ENCODE results near the gene MACO1. TPM values are rescaled to one million over a fixed set of nuclear protein-coding genes. Genes with fewer than 3 reads are reported as not detected.
"Not testable (repeated sequence)": the region's sequence is repeated elsewhere in the genome, so short reads cannot be mapped to it uniquely, and the experiment has no call there.

Gene MACO1
- total RNA-seq, 1 experiment from 2014 or later: 16.3 TPM

- peaks cover 10% of the 10 kb centered on the region for H3K27me3 Mint-ChIP-seq (ENCODE audit: low read depth)
Measured at GRCh38 chr1:25417280-25417679, 13.4 kb upstream of the MACO1 start.

DNA sequence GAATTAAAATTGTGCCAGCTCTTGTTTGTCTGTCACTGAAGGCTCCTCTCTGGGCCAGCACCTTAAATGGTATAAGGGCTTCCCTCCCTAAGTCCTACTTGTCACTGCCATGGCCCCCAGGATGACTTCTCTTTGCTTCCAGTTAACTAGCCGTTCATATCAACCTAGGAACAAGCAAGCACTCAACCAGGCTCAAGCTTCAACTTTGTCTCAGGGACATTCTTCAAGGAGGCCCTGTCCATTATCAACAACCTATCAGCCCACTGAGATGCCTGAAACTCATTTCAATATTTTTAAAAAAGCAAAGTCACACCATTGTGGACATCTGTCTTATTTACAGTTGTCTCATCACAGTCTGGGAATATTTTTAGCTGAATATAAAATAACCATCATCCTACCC is 11.4 kb upstream of the MACO1 start:
- H2BK5ac ChIP-seq (ENCODE audit: insufficient read length, low read length); DNase-seq; H3K27me3 ChIP-seq (ENCODE audit: insufficient read depth, low read length); H3T11ph ChIP-seq (ENCODE audit: low read length); H3K9ac ChIP-seq (ENCODE audit: extremely low read depth, insufficient read length, low read length); H3K27ac ChIP-seq (ENCODE audit: insufficient read length, low read depth, low read length); H4K8ac ChIP-seq (replicated peaks; ENCODE audit: insufficient read length, low read depth, low read length); H4K5ac ChIP-seq (ENCODE audit: insufficient read length, low read depth, low read length); H2AFZ ChIP-seq (ENCODE audit: low read length); H3K79me2 ChIP-seq (ENCODE audit: insufficient read depth, low read length); H3K23me2 ChIP-seq (ENCODE audit: insufficient read length, low read depth, low read length, poor library complexity, severe bottlenecking); H3K14ac ChIP-seq (ENCODE audit: insufficient read depth, low read length); H3K4me3 Mint-ChIP-seq; H3K4me1 ChIP-seq (ENCODE audit: insufficient read depth, low read length); H3K9me3 Mint-ChIP-seq; H3K79me1 ChIP-seq (ENCODE audit: insufficient read depth, low read depth, low read length, poor library complexity, severe bottlenecking); H3K18ac ChIP-seq (ENCODE audit: insufficient read length, low read depth, low read length); H3K36me3 Mint-ChIP-seq (ENCODE audit: insufficient read depth in 1 of 3, low read depth in 3 of 3); H3K27ac Mint-ChIP-seq; H4K91ac ChIP-seq (ENCODE audit: insufficient read length, low read depth, low read length); H2BK12ac ChIP-seq (ENCODE audit: insufficient read length, low read depth, low read length); H3K56ac ChIP-seq (ENCODE audit: insufficient read length, low read depth, low read length); H3K4ac ChIP-seq (ENCODE audit: low read depth, low read length); H3K23ac ChIP-seq (ENCODE audit: insufficient read length, low read depth, low read length); H2BK20ac ChIP-seq (ENCODE audit: low read depth, low read length, poor library complexity, severe bottlenecking); H2BK120ac ChIP-seq (ENCODE audit: low read depth, low read length, poor library complexity, severe bottlenecking); H2AK5ac ChIP-seq (ENCODE audit: insufficient read length, low read length); H3K4me2 ChIP-seq (ENCODE audit: insufficient read depth, insufficient read length, low read length); H3K9me3 ChIP-seq (ENCODE audit: control insufficient read depth, low read depth, low read length); H4K20me1 ChIP-seq (ENCODE audit: control insufficient read depth, insufficient read depth, insufficient read length); H2BK15ac ChIP-seq (ENCODE audit: low read depth, low read length): not testable (repeated sequence)
- peaks cover 13 to 22% of the 10 kb centered on the region in 2 experiments for H3K4me1 Mint-ChIP-seq
- no CpG with 5 or more reads among the region's 1 CpG for WGBS (ENCODE audit: extremely low coverage, insufficient read length, low lambda C conversion rate)
- peaks cover 28% of the 10 kb centered on the region for H3K27me3 Mint-ChIP-seq (ENCODE audit: low read depth)

More at GRCh38 chr1:25417280-25417679, 13.4 kb upstream of the MACO1 start:
- H4K8ac ChIP-seq (replicated peaks; ENCODE audit: insufficient read length, low read depth, low read length); DNase-seq; H3K4me2 ChIP-seq (ENCODE audit: insufficient read depth, insufficient read length, low read length); H3K9ac ChIP-seq (ENCODE audit: extremely low read depth, insufficient read length, low read length); H3K79me2 ChIP-seq (ENCODE audit: insufficient read depth, low read length); H3K14ac ChIP-seq (ENCODE audit: insufficient read depth, low read length); H3T11ph ChIP-seq (ENCODE audit: low read length); H3K4me3 Mint-ChIP-seq; H3K4ac ChIP-seq (ENCODE audit: low read depth, low read length); H4K20me1 ChIP-seq (ENCODE audit: control insufficient read depth, insufficient read depth, insufficient read length); H3K4me1 ChIP-seq (ENCODE audit: insufficient read depth, low read length); H4K91ac ChIP-seq (ENCODE audit: insufficient read length, low read depth, low read length); H3K9me3 Mint-ChIP-seq; H3K27me3 ChIP-seq (ENCODE audit: insufficient read depth, low read length); H2AK5ac ChIP-seq (ENCODE audit: insufficient read length, low read length); H3K18ac ChIP-seq (ENCODE audit: insufficient read length, low read depth, low read length); H3K27ac ChIP-seq (ENCODE audit: insufficient read length, low read depth, low read length); H2AFZ ChIP-seq (ENCODE audit: low read length); H3K79me1 ChIP-seq (ENCODE audit: insufficient read depth, low read depth, low read length, poor library complexity, severe bottlenecking); H2BK12ac ChIP-seq (ENCODE audit: insufficient read length, low read depth, low read length); H3K27ac Mint-ChIP-seq; H3K36me3 Mint-ChIP-seq (ENCODE audit: insufficient read depth in 1 of 3, low read depth in 3 of 3); H3K56ac ChIP-seq (ENCODE audit: insufficient read length, low read depth, low read length); H2BK20ac ChIP-seq (ENCODE audit: low read depth, low read length, poor library complexity, severe bottlenecking); H3K23me2 ChIP-seq (ENCODE audit: insufficient read length, low read depth, low read length, poor library complexity, severe bottlenecking); H3K9me3 ChIP-seq (ENCODE audit: control insufficient read depth, low read depth, low read length); H2BK15ac ChIP-seq (ENCODE audit: low read depth, low read length); H3K23ac ChIP-seq (ENCODE audit: insufficient read length, low read depth, low read length); H4K5ac ChIP-seq (ENCODE audit: insufficient read length, low read depth, low read length); H2BK5ac ChIP-seq (ENCODE audit: insufficient read length, low read length); H2BK120ac ChIP-seq (ENCODE audit: low read depth, low read length, poor library complexity, severe bottlenecking): not testable (repeated sequence)
- WGBS (ENCODE audit: extremely low coverage, insufficient read length, low lambda C conversion rate): no CpG with 5 or more reads among the region's 4 CpGs
- H3K4me1 Mint-ChIP-seq: peaks cover 9 to 14% of the 10 kb centered on the region in 2 experiments
